ENCODE results near the gene CDCA8. TPM values are rescaled to one million over a fixed set of nuclear protein-coding genes. Genes with fewer than 3 reads are reported as not detected.

The CDCA8 gene
- total and polyA plus RNA-seq, 2 of the 8 experiments (the other 6 are each of a cell fraction or from before 2014, with no cell fraction given), result 43.9 to 46.2 TPM

DNA sequence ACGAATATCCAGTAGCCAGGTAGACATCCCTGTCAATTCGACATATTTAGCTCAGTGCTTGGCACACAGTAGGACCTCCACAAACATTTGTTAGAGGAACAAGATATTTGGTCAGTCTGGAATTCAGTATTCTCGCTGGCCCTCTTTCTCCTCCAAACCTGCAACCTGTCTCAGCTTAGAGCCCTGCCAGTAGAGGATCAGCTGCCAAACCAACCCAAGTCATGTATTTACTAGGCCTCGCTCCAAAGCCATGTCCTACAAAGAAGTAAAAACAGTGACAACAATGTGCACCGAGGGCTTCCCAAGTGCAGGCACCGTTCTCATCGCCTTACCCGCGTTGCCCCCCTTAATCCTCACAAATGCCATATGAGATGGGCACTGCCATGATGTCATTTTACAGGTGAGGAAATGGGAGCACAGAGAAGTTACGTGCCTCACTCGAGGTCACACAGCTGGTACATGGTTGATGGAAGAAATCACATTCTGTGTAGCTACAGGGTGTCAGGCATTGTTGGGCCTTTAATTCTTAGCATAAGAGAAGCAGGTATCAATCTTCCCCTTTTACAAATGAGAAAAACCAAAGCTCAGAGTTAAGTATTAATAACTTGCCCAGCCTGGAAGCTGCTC, 26.0 kb upstream of the CDCA8 start:
- ChIA-PET CTCF (ENCODE audit: partially characterized antibody) (interaction anchor here (1.0 to 3.5 kb wide), 9 partner anchors 11 to 179 kb away, joined by 3 to 16 read pairs (median 4); no protein-coding TSS in a partner anchor), POLR2A (ENCODE audit: partially characterized antibody) (interaction anchor here (0.6 to 1.1 kb wide), 2 partner anchors 10 to 141 kb away, joined by 3 read pairs; no protein-coding TSS in a partner anchor)
- peaks cover 0 to 2% (median 0%) of the 10 kb centered on the region in 4 experiments; a peak in 1 of 7 replicates for H3K27me3 ChIP-seq (replicated peaks in 1 of 4; ENCODE audit: control insufficient read depth in 3 of 4, extremely low read depth in 1 of 4, insufficient read depth in 3 of 4, low read length in 3 of 4)
- H4K8ac ChIP-seq (ENCODE audit: extremely low read depth, insufficient read depth, low read length), result no peak overlapping the region
- 85% methylated on average over 11 of the region's 11 CpGs; no CpG with 5 or more reads in 1 of the 2 experiments for WGBS, 2 experiments (ENCODE audit: extremely low coverage in 1 of 2, insufficient coverage in 1 of 2, insufficient read length in 1 of 2, insufficient replicate concordance in 2 of 2, low coverage in 1 of 2, low lambda C conversion rate in 2 of 2, missing lambda C conversion rate in 1 of 2)
- no peak overlapping the region for H3K18ac ChIP-seq (ENCODE audit: extremely low read depth, low read length)
- H2BK120ac ChIP-seq (replicated peaks; ENCODE audit: low read depth, low read length), result no peak overlapping the region
- no peak for FAIRE-seq
- no peaks in the 10 kb centered on the region for H3K9me3 ChIP-seq (ENCODE audit: insufficient read depth in 2 of 2, low read depth in 1 of 2, low read length in 1 of 2)
- H3K79me2 ChIP-seq (ENCODE audit: control insufficient read depth in 1 of 2, insufficient read depth in 2 of 2, low read length in 2 of 2), result no peaks in the 10 kb centered on the region
- no peaks in the 10 kb centered on the region; the same call in none of the 2 replicates for H3K23me2 ChIP-seq (ENCODE audit: low read depth, low read length)
- H4K20me1 ChIP-seq (replicated peaks in 1 of 2; ENCODE audit: control insufficient read depth in 1 of 2, insufficient read depth in 2 of 2, low read length in 2 of 2), result no peaks in the 10 kb centered on the region
- H4K91ac ChIP-seq (replicated peaks; ENCODE audit: insufficient read length, low read length), result no peak overlapping the region
- no peaks in the 10 kb centered on the region for H3K36me3 ChIP-seq (ENCODE audit: control insufficient read depth in 2 of 4, insufficient read depth in 4 of 4, low read length in 3 of 4)
- H3K79me1 ChIP-seq (ENCODE audit: low read depth, low read length), result no peaks in the 10 kb centered on the region
- no peak overlapping the region for H3K56ac ChIP-seq (replicated peaks; ENCODE audit: insufficient read length, low read depth, low read length)
- no peak overlapping the region for H2BK20ac ChIP-seq (ENCODE audit: low read length)
- no peak overlapping the region for H3K4me3 ChIP-seq (ENCODE audit: extremely low read depth in 1 of 4, insufficient read depth in 2 of 4, low read depth in 3 of 4, low read length in 4 of 4)
- no peak overlapping the region for H3K14ac ChIP-seq (ENCODE audit: insufficient read length)
- no peak overlapping the region for H2BK12ac ChIP-seq (ENCODE audit: low read depth, low read length)
- no peak overlapping the region for H3K4me2 ChIP-seq (ENCODE audit: insufficient read depth in 1 of 2, low read depth in 2 of 2, low read length in 2 of 2)
- no peak overlapping the region for H3K9ac ChIP-seq (replicated peaks in 1 of 4; ENCODE audit: extremely low read depth in 1 of 4, low read depth in 3 of 4, low read length in 3 of 4)
- no peak overlapping the region for H3K23ac ChIP-seq (ENCODE audit: insufficient read length)
- no peak overlapping the region for H2BK15ac ChIP-seq (ENCODE audit: low read length)
- no peak overlapping the region for H2AK5ac ChIP-seq (ENCODE audit: low read depth, low read length)
- no peak overlapping the region for H4K5ac ChIP-seq (ENCODE audit: insufficient read length, low read depth, low read length)
- H3K27ac ChIP-seq (ENCODE audit: low read depth, low read length), result no peak overlapping the region
- H3K4me1 ChIP-seq (replicated peaks in 1 of 4; ENCODE audit: control insufficient read depth in 3 of 4, insufficient read depth in 4 of 4, low read length in 3 of 4), result peaks cover 0 to 18% (median 13%) of the 10 kb centered on the region in 4 experiments; a peak in 6 of 7 replicates
- no peak overlapping the region for H2BK5ac ChIP-seq (ENCODE audit: low read depth, low read length)
- no peak overlapping the region for H2AFZ ChIP-seq (ENCODE audit: low read length)
- no peak for DNase-seq (ENCODE audit: low read depth in 1 of 2, low spot score in 2 of 2)
- no peak overlapping the region for H3K4ac ChIP-seq (replicated peaks; ENCODE audit: insufficient read length, low read depth, low read length)
- TF ChIP-seq ATF3 (IDR thresholded peaks at IDR 0.05; ENCODE audit: insufficient read depth, low read depth, low read length) (no peak), EZH2 (IDR thresholded peaks at IDR 0.05; ENCODE audit: low read depth, low read length, severe bottlenecking) (no peak), RXRA (IDR thresholded peaks at IDR 0.05; ENCODE audit: insufficient read depth, low read depth, low read length) (no peak), RFX5 (IDR thresholded peaks at IDR 0.05; ENCODE audit: borderline replicate concordance, low read depth, low read length) (no peak), TBP (IDR thresholded peaks at IDR 0.05; ENCODE audit: low read depth, low read length) (no peak), PHF8 (conservative IDR thresholded peaks at IDR 0.05; ENCODE audit: low read depth, low read length) (no peak), SUZ12 (IDR thresholded peaks at IDR 0.05; ENCODE audit: low read length) (no peak), BRCA1 (IDR thresholded peaks at IDR 0.05; ENCODE audit: low read depth, low read length) (no peak), NRF1 (IDR thresholded peaks at IDR 0.05; ENCODE audit: low read depth, low read length) (no peak), BCL11A (IDR thresholded peaks at IDR 0.05; ENCODE audit: low read depth in 2 of 2, low read length in 2 of 2) (no peak), RNF2 (IDR thresholded peaks at IDR 0.05; ENCODE audit: borderline replicate concordance, low read depth, low read length, missing control alignments, poor library complexity, severe bottlenecking) (no peak), SIRT6 (IDR thresholded peaks at IDR 0.05; ENCODE audit: low read length) (no peak)

Measured in H1 (cell line).